Type B pancreatic cell (in vitro differentiated cells): Measurements from ENCODE around the gene RANBP10. TPM values are rescaled to one million over a fixed set of nuclear protein-coding genes. Genes with fewer than 3 reads are reported as not detected.
A peak's percentile ranks its signal among the peaks of the same experiment; 100 is the strongest.

Experiments
- DNase-seq: peaks from one replicate; pipeline ENCODE4 v3.0.0; 2021; ENCODE audit warnings: mixed read lengths; ENCODE audit not compliant: unreplicated experiment; ENCODE audit errors: extremely low spot score
- H3K27ac Mint-ChIP-seq: 2 replicates; pipeline ENCODE4 v1.8.0; 2021; ENCODE audit warnings: mild to moderate bottlenecking, mixed read lengths
- H3K27me3 Mint-ChIP-seq: 2 replicates; pipeline ENCODE4 v1.8.0; 2021; ENCODE audit warnings: mixed read lengths
- H3K36me3 Mint-ChIP-seq: 2 replicates; pipeline ENCODE4 v1.8.0; 2021; ENCODE audit warnings: mixed read lengths
- H3K4me1 Mint-ChIP-seq: one replicate; pipeline ENCODE4 v1.8.0; 2021; ENCODE audit warnings: mixed read lengths; ENCODE audit not compliant: unreplicated experiment
- H3K4me3 Mint-ChIP-seq: 2 replicates; pipeline ENCODE4 v1.8.0; 2021; ENCODE audit warnings: mild to moderate bottlenecking, mixed read lengths
- H3K9me3 Mint-ChIP-seq: 2 replicates; pipeline ENCODE4 v1.8.0; 2021; ENCODE audit warnings: mixed read lengths
- total RNA-seq: library from RNA; stranded (reverse); gene quantifications from 2 replicates; pipeline ENCODE4 v1.2.1, GENCODE V29; 2021; ENCODE audit warnings: low replicate concordance
- TF ChIP-seq, protein P1 (sequence below): fragments of 200-600 bp; sonication (generic); conservative IDR thresholded peaks from 2 replicates; pipeline ENCODE4 v1.5.0; 2021; ENCODE audit warnings: antibody characterized with exemption, mild to moderate bottlenecking

RANBP10 gene
- total RNA-seq, 1 donor from 2014 or later: 27.3 TPM

DNA sequence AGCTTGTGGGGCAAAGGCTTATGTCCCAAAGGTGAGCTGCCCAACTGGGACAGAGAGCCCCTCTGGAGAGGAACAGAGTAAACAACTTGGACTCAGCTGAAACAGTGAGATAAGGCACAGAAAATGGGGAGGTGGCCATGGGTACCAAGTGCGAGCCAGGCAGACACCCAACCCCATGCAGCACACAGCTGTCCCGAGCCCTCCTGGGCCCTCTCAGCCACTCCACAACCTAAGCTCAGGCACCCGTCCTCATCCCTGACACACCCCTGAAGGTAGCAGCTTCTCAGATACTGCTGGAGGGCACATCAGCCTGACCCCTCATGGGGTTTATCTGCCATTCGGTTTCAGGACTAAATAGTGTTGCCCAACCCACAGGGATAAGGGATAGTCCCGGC is 82.5 kb downstream of the RANBP10 start:
- no peaks in the 10 kb centered on the region for H3K27me3 Mint-ChIP-seq
- no peaks in the 10 kb centered on the region for H3K36me3 Mint-ChIP-seq
- TF ChIP-seq, protein P1, sequence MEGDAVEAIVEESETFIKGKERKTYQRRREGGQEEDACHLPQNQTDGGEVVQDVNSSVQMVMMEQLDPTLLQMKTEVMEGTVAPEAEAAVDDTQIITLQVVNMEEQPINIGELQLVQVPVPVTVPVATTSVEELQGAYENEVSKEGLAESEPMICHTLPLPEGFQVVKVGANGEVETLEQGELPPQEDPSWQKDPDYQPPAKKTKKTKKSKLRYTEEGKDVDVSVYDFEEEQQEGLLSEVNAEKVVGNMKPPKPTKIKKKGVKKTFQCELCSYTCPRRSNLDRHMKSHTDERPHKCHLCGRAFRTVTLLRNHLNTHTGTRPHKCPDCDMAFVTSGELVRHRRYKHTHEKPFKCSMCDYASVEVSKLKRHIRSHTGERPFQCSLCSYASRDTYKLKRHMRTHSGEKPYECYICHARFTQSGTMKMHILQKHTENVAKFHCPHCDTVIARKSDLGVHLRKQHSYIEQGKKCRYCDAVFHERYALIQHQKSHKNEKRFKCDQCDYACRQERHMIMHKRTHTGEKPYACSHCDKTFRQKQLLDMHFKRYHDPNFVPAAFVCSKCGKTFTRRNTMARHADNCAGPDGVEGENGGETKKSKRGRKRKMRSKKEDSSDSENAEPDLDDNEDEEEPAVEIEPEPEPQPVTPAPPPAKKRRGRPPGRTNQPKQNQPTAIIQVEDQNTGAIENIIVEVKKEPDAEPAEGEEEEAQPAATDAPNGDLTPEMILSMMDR: no peak
- DNase-seq: no peak
- no peak overlapping the region for H3K27ac Mint-ChIP-seq
- H3K4me3 Mint-ChIP-seq: no peak overlapping the region
- no peaks in the 10 kb centered on the region for H3K4me1 Mint-ChIP-seq
- no peaks in the 10 kb centered on the region for H3K9me3 Mint-ChIP-seq

DNA sequence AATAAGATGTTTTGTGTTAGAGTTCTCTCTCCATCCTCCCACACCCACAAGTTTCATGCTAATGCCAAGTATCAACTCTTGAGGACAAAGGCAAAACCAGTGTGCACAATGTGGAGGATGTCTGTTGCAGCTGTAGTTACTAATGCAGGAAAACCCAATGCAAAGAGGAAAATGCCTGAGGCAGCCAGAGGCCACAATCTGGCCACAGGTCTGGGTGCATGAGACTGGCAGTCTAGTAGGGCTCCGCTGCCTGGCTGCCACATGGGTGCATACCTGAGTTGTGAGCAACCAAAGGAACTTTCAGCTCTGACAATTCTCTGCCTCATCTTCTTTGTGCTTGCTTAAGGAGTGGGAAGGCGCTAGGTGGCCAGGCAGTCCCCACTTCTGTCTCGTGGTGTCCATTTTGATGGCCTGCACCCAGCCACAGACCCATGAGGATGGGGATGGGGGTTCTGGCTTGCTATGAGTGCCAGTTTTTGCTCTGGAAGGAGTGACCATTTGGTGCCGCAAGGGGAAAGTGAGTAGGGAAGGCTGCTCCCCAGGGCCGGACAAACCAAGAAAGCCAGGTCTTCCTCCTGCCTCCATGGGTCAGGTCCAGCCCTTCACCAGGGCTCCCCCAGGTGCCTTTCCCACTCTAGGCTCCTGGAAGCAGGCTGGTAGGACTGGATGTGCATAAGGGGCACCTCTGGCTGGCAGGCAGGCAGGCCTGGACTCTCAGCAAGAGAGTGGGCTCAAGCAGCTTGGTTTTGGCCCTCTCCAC is 83.0 kb downstream of the RANBP10 start:
- no peaks in the 10 kb centered on the region for H3K9me3 Mint-ChIP-seq
- peaks cover 2% of the 10 kb centered on the region for H3K4me1 Mint-ChIP-seq
- H3K36me3 Mint-ChIP-seq: no peaks in the 10 kb centered on the region
- H3K27ac Mint-ChIP-seq: no peak overlapping the region
- H3K4me3 Mint-ChIP-seq: no peak overlapping the region
- no peaks in the 10 kb centered on the region for H3K27me3 Mint-ChIP-seq
- TF ChIP-seq, protein P1: no peak
- no peak for DNase-seq

DNA sequence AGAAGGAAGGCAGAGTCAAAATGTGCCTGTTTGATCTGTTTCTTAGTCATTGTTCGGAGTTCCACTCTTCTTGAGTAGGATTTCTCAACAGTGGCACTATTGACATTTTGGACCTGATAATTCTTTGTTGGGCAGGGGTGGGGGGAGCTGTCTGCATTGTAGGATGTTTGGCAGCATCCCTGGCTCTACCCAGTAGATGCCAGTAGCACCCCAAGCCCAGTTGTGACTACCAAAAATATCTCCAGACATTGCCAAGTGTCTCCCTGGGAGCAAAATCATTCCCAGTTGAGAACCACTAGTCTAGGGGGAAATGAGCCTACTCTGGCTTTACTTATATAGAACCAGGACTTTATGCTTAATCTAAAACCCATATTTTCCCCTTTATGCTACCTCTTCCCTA is 86.1 kb downstream of the RANBP10 start:
- H3K27me3 Mint-ChIP-seq: no peaks in the 10 kb centered on the region
- H3K27ac Mint-ChIP-seq: peak overlapping the region; percentile 82
- TF ChIP-seq, protein P1: no peak
- H3K9me3 Mint-ChIP-seq: no peaks in the 10 kb centered on the region
- no peak for DNase-seq
- H3K36me3 Mint-ChIP-seq: no peaks in the 10 kb centered on the region
- H3K4me1 Mint-ChIP-seq: peaks cover 18% of the 10 kb centered on the region
- peak overlapping the region; percentile 92 for H3K4me3 Mint-ChIP-seq

DNA sequence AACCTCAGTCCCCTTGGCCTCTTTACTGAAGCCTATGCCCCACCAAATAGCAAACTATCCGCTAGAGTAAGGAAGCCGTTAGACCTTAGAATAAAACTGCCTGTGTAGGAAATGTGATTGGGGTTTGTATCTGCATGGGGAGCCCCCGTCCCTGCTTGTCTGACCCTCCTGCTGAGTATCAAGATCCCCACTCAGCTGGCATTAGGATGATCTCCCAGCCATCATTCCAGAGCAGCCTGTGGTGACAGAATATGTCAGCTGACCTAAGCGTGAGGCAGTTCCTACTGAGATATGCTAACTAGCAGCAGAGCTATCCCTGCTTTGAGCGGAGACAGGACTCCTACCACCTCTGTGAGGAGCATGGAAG is 86.6 kb downstream of the RANBP10 start:
- Mint-ChIP-seq H3K4me1 (peaks cover 18% of the 10 kb centered on the region), H3K27ac (peak overlapping the region; percentile 82), H3K36me3 (no peaks in the 10 kb centered on the region), H3K9me3 (no peaks in the 10 kb centered on the region), H3K4me3 (peak overlapping the region; percentile 92), H3K27me3 (no peaks in the 10 kb centered on the region)
- TF ChIP-seq, protein P1: no peak
- no peak for DNase-seq

DNA sequence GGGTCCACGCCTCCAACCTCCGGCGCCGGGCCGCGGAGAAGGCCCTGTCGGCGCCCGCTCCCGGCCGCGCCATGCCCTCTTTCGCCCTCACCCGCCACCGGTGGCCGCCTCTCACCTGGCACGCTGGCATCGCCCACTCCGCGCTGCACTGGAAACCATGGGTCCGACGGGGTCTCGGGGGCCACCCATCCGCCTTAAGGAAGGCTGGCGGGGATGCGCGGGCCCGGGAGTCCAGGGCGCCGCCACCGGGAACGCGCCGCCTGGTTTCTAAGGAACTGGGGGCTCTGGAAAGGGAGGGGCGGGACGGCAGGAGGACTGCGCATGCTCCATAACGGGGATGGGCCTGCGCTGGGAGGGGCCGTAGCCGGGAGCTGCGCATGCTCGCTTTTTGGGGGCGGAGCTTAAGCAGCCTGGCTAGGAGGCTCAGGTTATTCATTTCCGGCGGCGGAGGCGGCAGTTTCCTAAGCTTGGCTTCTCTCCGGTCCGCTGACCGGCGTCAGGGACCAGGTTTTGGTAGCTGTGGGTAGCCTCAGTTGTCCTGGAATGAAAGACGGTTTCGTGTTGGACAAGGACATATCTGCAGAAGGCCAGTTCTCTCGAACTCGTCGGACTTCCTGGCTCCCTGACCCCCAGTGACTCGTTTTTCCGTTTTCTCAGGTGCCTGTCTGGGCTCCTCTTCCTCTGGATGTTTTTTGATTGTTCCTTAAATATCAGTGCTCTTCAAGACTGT is 87.1 kb downstream of the RANBP10 start, which contains the start of gene GFOD2:
TSS of gene GFOD2 (minus strand) at position 269 of the 730 bp plus-strand sequence. CDS start 33,601 bp downstream, outside the sequence.
- peaks cover 18% of the 10 kb centered on the region for H3K4me1 Mint-ChIP-seq
- H3K27ac Mint-ChIP-seq: peak within 1 kb of the TSS; percentile 82
- H3K27me3 Mint-ChIP-seq: no peaks in the 10 kb centered on the region
- peak within 1 kb of the TSS; percentile 92 for H3K4me3 Mint-ChIP-seq
- H3K9me3 Mint-ChIP-seq: no peaks in the 10 kb centered on the region
- no peaks in the 10 kb centered on the region for H3K36me3 Mint-ChIP-seq
- TF ChIP-seq, protein P1: no peak
- DNase-seq: peak; percentile 98
